Measurements from ENCODE around the gene ACAP3.

GRCh38 chr1:1278620-1279019, 29.1 kb downstream of the ACAP3 start:
- TF ChIP-seq CTCF (conservative IDR thresholded peaks at IDR 0.05; ENCODE audit: low read length) = no peak
- TF ChIP-seq EZH2phosphoT487 (IDR thresholded peaks at IDR 0.05; ENCODE audit: borderline replicate concordance) = no peak

Data from Loucy (cell line).